ENCODE results near the gene SMARCA2.

The SMARCA2 gene

DNA sequence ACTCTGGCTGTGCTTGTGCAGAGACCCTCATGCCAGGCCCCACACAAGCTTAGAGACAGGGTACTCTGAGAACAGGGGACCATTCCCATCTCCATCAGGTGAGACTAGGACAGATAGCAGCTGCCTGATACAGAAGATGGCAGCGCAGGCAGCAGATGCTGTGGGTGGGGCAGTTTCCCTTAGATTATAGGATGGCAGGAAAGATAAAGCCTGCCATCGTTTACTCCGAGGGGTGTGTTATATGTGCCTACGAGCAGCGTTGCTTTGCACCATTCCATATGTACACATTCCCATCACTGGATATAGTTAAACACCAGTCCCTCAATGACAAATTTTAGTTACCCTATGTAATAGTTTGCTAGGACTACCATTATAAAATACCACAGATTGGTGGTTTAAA lies 135.2 kb downstream of the SMARCA2 start:
- Histone ChIP-seq H3K9ac (ENCODE audit: low read depth in 1 of 2, low read length in 2 of 2) (no peak overlapping the region), H3K4me1 (ENCODE audit: control insufficient read depth in 1 of 2, insufficient read depth in 2 of 2, low read length in 2 of 2) (peaks cover 11 to 15% of the 10 kb centered on the region in 2 donors), H3K27me3 (ENCODE audit: control insufficient read depth in 1 of 2, insufficient read depth in 2 of 2, low read length in 2 of 2) (no peaks in the 10 kb centered on the region), H3K36me3 (ENCODE audit: control insufficient read depth in 1 of 2, insufficient read depth in 2 of 2, low read length in 2 of 2) (peaks cover 0 to 4% of the 10 kb centered on the region in 2 donors), H3K9me3 (ENCODE audit: control insufficient read depth in 1 of 2, low read length in 2 of 2) (no peaks in the 10 kb centered on the region), H3K27ac (ENCODE audit: low read depth, low read length) (no peak overlapping the region), H3K4me3 (ENCODE audit: low read depth in 1 of 2, low read length in 2 of 2) (no peak overlapping the region)

DNA sequence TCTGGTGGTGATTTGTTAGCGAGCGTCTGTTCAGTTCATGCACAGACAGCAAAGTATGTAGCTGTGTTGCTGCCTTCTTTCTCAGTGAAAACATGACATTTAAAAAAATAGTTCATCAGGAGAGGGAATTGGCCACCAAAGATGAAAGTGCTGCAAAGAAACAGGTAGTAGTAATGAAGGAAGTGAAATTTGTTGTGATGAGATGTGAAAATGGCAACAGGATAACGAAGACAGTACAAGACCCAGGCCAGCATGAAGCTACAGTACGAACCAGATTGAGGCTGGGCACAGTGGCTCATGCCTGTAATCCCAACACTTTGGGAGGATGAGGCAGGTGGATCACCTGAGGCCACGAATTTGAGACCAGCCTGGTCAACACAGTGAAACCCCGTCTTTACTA lies 136.0 kb downstream of the SMARCA2 start:
- H3K9me3 ChIP-seq (ENCODE audit: control insufficient read depth in 1 of 2, low read length in 2 of 2): no peaks in the 10 kb centered on the region
- no peak overlapping the region for H3K9ac ChIP-seq (ENCODE audit: low read depth in 1 of 2, low read length in 2 of 2)
- H3K4me3 ChIP-seq (ENCODE audit: low read depth in 1 of 2, low read length in 2 of 2): no peak overlapping the region
- peaks cover 0 to 4% of the 10 kb centered on the region in 2 donors for H3K36me3 ChIP-seq (ENCODE audit: control insufficient read depth in 1 of 2, insufficient read depth in 2 of 2, low read length in 2 of 2)
- H3K27ac ChIP-seq (ENCODE audit: low read depth, low read length): no peak overlapping the region
- peaks cover 11 to 15% of the 10 kb centered on the region in 2 donors for H3K4me1 ChIP-seq (ENCODE audit: control insufficient read depth in 1 of 2, insufficient read depth in 2 of 2, low read length in 2 of 2)
- H3K27me3 ChIP-seq (ENCODE audit: control insufficient read depth in 1 of 2, insufficient read depth in 2 of 2, low read length in 2 of 2): no peaks in the 10 kb centered on the region

DNA sequence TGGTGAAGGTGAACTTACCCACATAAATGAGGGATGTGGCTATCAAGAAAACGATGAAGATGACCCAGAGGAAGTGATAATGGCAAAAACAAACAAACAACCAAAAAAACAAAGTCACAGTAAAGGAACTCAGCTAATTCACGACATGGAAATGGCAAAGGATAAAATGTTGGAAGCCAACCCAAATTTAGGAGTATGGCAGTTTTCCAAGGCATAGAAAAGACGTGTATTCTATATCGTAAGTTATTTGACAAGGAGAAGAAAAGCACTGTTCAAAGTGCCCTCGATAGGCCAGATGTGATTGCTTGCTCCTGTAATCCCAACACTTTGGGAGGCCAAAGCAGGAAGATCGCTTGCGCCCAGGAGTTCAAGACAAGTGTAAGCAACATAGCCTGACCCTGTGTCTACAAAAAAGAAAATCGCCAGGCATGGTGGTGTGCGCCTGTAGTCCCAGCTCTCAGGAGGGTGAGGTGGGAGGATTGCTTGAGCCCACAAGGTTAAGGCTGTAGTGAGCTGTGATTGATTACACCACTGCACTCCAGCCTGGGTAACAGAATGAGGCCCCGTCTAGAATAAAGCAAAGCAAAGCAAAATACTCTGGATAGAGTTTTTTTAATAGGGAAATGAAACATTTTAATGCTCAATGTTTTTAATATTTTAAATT lies 138.0 kb downstream of the SMARCA2 start:
- Histone ChIP-seq H3K9ac (ENCODE audit: low read depth in 1 of 2, low read length in 2 of 2) (no peak overlapping the region), H3K27me3 (ENCODE audit: control insufficient read depth in 1 of 2, insufficient read depth in 2 of 2, low read length in 2 of 2) (no peaks in the 10 kb centered on the region), H3K4me1 (ENCODE audit: control insufficient read depth in 1 of 2, insufficient read depth in 2 of 2, low read length in 2 of 2) (peaks cover 20 to 23% of the 10 kb centered on the region in 2 donors)

DNA sequence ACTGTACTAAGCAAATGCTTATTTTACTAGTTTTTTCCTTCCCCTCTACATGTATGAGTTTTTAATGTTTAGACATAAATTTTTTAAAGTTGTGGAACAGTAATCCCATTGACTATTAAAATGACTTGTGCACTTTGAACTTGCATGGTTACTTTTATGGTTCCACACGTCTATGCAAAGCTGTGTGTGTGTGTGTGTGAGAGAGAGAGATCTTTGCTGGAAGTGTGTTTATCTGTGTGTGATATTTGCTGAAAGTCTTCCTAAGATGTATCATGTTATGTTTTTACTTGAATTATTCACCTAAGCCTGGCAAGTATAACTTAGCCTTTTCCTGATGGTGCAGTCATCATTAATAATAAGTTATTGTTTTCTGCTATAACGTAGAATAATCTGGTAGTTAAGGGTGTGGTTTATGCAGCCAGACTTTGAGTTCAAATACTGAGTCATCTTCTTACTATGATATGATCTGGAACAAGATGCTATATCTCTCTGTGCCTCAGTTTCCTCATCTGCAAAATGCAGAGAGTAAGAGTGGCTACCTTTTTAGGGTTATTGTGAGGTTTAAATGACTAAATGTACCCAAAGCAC lies 138.6 kb downstream of the SMARCA2 start:
- Histone ChIP-seq H3K27ac (ENCODE audit: low read depth, low read length) (no peak overlapping the region), H3K9me3 (ENCODE audit: control insufficient read depth in 1 of 2, low read length in 2 of 2) (no peaks in the 10 kb centered on the region), H3K4me1 (ENCODE audit: control insufficient read depth in 1 of 2, insufficient read depth in 2 of 2, low read length in 2 of 2) (peaks cover 20 to 23% of the 10 kb centered on the region in 2 donors), H3K9ac (ENCODE audit: low read depth in 1 of 2, low read length in 2 of 2) (no peak overlapping the region), H3K27me3 (ENCODE audit: control insufficient read depth in 1 of 2, insufficient read depth in 2 of 2, low read length in 2 of 2) (no peaks in the 10 kb centered on the region), H3K4me3 (ENCODE audit: low read depth in 1 of 2, low read length in 2 of 2) (no peak overlapping the region), H3K36me3 (ENCODE audit: control insufficient read depth in 1 of 2, insufficient read depth in 2 of 2, low read length in 2 of 2) (no peaks in the 10 kb centered on the region)

More for the DNA sequence above, 138.0 kb downstream of the SMARCA2 start:
- H3K9me3 ChIP-seq (ENCODE audit: control insufficient read depth in 1 of 2, low read length in 2 of 2): no peaks in the 10 kb centered on the region
- H3K4me3 ChIP-seq (ENCODE audit: low read depth in 1 of 2, low read length in 2 of 2): no peak overlapping the region
- peaks cover 0 to 1% of the 10 kb centered on the region in 2 donors for H3K36me3 ChIP-seq (ENCODE audit: control insufficient read depth in 1 of 2, insufficient read depth in 2 of 2, low read length in 2 of 2)
- H3K27ac ChIP-seq (ENCODE audit: low read depth, low read length): no peak overlapping the region

DNA sequence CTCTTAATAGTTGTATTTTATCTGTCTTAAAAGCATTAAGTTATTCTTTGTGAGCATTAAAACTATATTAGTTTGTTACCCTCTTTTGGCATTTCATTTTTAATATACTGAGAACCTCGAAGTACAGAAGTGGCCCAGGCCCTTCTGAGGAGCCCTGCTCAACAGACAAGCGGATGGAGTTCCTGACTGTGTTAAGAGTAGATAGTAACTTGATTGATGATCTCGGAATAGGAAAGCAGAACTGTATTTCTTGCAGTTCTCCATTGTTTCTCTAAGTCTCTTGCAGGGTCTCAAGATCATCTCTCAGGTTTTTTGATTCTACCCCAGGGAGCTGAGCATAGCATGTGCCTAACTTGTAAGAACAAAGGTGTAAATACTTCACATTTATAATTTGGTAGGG lies 139.6 kb downstream of the SMARCA2 start:
- no peaks in the 10 kb centered on the region for H3K27me3 ChIP-seq (ENCODE audit: control insufficient read depth in 1 of 2, insufficient read depth in 2 of 2, low read length in 2 of 2)
- no peak overlapping the region for H3K4me3 ChIP-seq (ENCODE audit: low read depth in 1 of 2, low read length in 2 of 2)
- H3K36me3 ChIP-seq (ENCODE audit: control insufficient read depth in 1 of 2, insufficient read depth in 2 of 2, low read length in 2 of 2): no peaks in the 10 kb centered on the region
- H3K9me3 ChIP-seq (ENCODE audit: control insufficient read depth in 1 of 2, low read length in 2 of 2): no peaks in the 10 kb centered on the region
- H3K4me1 ChIP-seq (ENCODE audit: control insufficient read depth in 1 of 2, insufficient read depth in 2 of 2, low read length in 2 of 2): peaks cover 21 to 23% of the 10 kb centered on the region in 2 donors
- H3K27ac ChIP-seq (ENCODE audit: low read depth, low read length): no peak overlapping the region
- no peak overlapping the region for H3K9ac ChIP-seq (ENCODE audit: low read depth in 1 of 2, low read length in 2 of 2)

DNA sequence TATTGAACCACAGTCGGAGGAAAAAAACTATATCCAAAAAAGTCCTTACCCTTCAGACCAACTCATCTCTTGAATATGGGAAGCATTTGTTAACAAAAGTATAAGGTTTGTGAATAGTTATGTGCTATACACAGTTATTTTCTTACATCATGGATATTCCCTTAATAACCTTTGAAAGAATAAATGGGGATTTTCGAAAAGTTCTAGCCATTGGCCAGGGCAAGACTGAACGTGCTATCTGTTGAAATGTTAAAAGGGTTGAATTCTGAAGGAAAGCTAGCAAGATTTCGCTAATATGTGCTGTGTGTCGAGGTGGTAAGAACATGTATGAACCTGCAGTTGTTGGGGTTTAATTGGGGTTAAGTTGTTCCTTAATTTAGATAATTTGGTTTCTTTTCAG lies 140.8 kb downstream of the SMARCA2 start:
- Histone ChIP-seq H3K4me1 (ENCODE audit: control insufficient read depth in 1 of 2, insufficient read depth in 2 of 2, low read length in 2 of 2) (peaks cover 26 to 35% of the 10 kb centered on the region in 2 donors), H3K9ac (ENCODE audit: low read depth in 1 of 2, low read length in 2 of 2) (no peak overlapping the region), H3K36me3 (ENCODE audit: control insufficient read depth in 1 of 2, insufficient read depth in 2 of 2, low read length in 2 of 2) (no peaks in the 10 kb centered on the region), H3K4me3 (ENCODE audit: low read depth in 1 of 2, low read length in 2 of 2) (no peak overlapping the region), H3K9me3 (ENCODE audit: control insufficient read depth in 1 of 2, low read length in 2 of 2) (no peaks in the 10 kb centered on the region), H3K27ac (ENCODE audit: low read depth, low read length) (no peak overlapping the region), H3K27me3 (ENCODE audit: control insufficient read depth in 1 of 2, insufficient read depth in 2 of 2, low read length in 2 of 2) (no peaks in the 10 kb centered on the region)

DNA sequence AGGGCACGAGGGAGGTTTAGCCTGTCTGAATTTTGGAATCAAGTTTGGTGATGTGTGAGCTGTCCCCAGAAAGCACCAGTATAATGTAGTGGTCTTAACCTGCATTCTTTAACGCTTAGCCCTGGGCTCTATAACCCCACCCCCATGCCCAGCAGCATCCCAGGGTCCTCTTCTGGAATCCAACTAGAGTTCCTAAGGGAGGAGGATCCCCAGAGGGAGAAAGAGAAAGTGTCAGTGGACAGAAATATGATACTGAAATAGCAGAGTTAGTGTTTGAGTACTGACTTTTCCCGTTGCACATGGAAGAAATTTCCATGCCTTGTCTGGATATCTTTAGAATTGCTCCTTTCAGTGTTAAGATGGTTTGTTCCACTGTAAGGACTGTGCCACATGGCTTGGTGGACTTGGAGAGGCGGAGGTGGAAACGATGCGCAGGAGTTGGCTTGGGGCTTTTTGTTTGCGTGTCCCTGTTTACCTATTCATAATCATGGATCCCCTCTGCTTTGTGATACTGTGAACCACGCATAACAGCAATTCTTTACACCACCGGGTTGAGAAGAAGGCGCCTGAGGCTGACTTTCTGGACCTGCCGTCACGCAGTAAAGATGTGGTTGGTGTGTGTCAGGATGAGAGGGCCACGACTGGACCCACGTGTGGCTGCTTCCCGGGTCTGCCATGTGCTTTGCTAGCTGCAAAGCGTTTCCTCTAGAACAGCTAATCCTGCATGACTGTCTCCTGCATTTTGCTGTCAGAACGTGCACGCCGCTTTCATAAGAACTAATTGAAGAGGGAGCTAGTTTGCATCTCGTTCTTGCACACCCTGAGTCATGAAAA lies 142.3 kb downstream of the SMARCA2 start:
- H3K4me3 ChIP-seq (ENCODE audit: low read depth in 1 of 2, low read length in 2 of 2): peak overlapping the region; percentile 70 to 82
- peak overlapping the region; percentile 64 to 67 for H3K9ac ChIP-seq (ENCODE audit: low read depth in 1 of 2, low read length in 2 of 2)
- H3K9me3 ChIP-seq (ENCODE audit: control insufficient read depth in 1 of 2, low read length in 2 of 2): no peaks in the 10 kb centered on the region
- H3K4me1 ChIP-seq (ENCODE audit: control insufficient read depth in 1 of 2, insufficient read depth in 2 of 2, low read length in 2 of 2): peaks cover 26 to 38% of the 10 kb centered on the region in 2 donors
- H3K36me3 ChIP-seq (ENCODE audit: control insufficient read depth in 1 of 2, insufficient read depth in 2 of 2, low read length in 2 of 2): peaks cover 0 to 4% of the 10 kb centered on the region in 2 donors
- no peaks in the 10 kb centered on the region for H3K27me3 ChIP-seq (ENCODE audit: control insufficient read depth in 1 of 2, insufficient read depth in 2 of 2, low read length in 2 of 2)
- no peak overlapping the region for H3K27ac ChIP-seq (ENCODE audit: low read depth, low read length)

DNA sequence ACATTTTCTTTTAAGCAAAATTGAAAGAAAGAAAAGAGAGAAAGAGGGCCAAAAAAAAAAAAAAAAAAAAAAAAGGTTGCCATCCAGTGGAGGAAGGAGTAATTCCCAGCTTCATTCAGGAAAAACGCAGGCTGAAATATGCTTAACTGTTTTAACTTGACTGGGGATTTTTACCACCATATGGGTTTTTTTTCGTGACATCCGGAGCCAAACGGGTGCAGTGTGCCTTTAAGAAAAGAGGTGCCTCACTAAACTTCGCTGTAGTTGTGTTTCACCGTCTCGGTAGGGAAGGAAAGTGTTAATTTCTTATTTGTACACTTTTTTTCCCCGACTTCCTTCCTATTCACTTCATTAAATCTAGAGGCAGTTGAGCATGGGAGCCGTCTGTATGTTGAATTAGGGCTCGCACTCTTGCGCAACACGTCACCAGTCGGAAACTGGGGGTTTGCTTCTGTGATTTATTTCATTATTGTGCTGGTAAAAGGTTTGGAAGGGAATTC lies 143.0 kb downstream of the SMARCA2 start:
- Histone ChIP-seq H3K27me3 (ENCODE audit: control insufficient read depth in 1 of 2, insufficient read depth in 2 of 2, low read length in 2 of 2) (no peaks in the 10 kb centered on the region), H3K9me3 (ENCODE audit: control insufficient read depth in 1 of 2, low read length in 2 of 2) (no peaks in the 10 kb centered on the region), H3K4me1 (ENCODE audit: control insufficient read depth in 1 of 2, insufficient read depth in 2 of 2, low read length in 2 of 2) (peaks cover 23 to 35% of the 10 kb centered on the region in 2 donors), H3K4me3 (ENCODE audit: low read depth in 1 of 2, low read length in 2 of 2) (peak overlapping the region; percentile 70 to 82), H3K36me3 (ENCODE audit: control insufficient read depth in 1 of 2, insufficient read depth in 2 of 2, low read length in 2 of 2) (peaks cover 0 to 4% of the 10 kb centered on the region in 2 donors), H3K9ac (ENCODE audit: low read depth in 1 of 2, low read length in 2 of 2) (peak overlapping the region; percentile 64 to 67), H3K27ac (ENCODE audit: low read depth, low read length) (no peak overlapping the region)

DNA sequence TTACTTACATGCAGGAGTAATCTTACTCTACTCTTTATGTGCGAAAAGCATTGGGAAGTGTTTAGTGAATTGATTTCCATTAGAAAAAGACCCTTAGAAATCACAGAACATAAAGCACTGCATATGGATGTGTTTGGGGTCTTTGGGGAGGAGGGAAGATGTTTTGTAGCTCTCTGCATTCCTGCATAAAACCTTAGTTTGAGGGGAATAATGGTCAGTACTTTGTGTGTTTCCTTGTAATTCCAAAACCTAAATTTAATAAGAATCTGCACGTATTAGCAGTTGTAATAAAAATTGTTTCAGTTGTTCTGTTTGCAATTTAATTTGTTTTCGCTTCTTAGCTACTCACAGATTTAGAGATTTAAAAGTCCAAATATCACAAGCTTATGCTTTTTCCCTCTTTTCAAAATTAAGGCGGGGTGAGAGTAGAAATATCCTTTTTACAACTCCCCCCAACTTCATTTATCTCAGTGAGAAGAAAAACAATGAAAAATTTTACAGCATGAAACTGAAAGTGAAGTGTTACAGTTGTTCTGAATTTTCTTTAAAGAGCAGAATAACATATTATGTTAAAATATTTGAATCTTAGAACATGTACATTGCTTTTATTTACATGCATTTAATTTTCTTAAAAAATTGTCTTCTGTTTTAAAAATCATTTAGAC lies 143.8 kb downstream of the SMARCA2 start:
- peak overlapping the region; percentile 70 to 82 for H3K4me3 ChIP-seq (ENCODE audit: low read depth in 1 of 2, low read length in 2 of 2)

More for the DNA sequence above, 143.8 kb downstream of the SMARCA2 start:
- Histone ChIP-seq H3K36me3 (ENCODE audit: control insufficient read depth in 1 of 2, insufficient read depth in 2 of 2, low read length in 2 of 2) (peaks cover under 1 to 4% of the 10 kb centered on the region in 2 donors), H3K27ac (ENCODE audit: low read depth, low read length) (no peak overlapping the region), H3K4me1 (ENCODE audit: control insufficient read depth in 1 of 2, insufficient read depth in 2 of 2, low read length in 2 of 2) (peaks cover 19 to 27% of the 10 kb centered on the region in 2 donors), H3K9ac (ENCODE audit: low read depth in 1 of 2, low read length in 2 of 2) (peak overlapping the region; percentile 64 to 67), H3K27me3 (ENCODE audit: control insufficient read depth in 1 of 2, insufficient read depth in 2 of 2, low read length in 2 of 2) (no peaks in the 10 kb centered on the region), H3K9me3 (ENCODE audit: control insufficient read depth in 1 of 2, low read length in 2 of 2) (no peaks in the 10 kb centered on the region)

Data from duodenal mucosa (tissue), 2 donors.